Esophagus squamous epithelium (tissue), 5 donors: ENCODE measurements around the gene TANGO6. TPM values are rescaled to one million over a fixed set of nuclear protein-coding genes. Genes with fewer than 3 reads are reported as not detected.

Experiments used
- DNase-seq: peaks from one replicate; lab custom pipeline; 2025; lab: John Stamatoyannopoulos, UW
- H3K27ac ChIP-seq, 4 donors: fragments of 200-600 bp; sonication (generic); one replicate each; pipeline ENCODE4 v1.5.1; 2016 to 2019; ENCODE audit warnings: mild to moderate bottlenecking in 1 of 4
- H3K27me3 ChIP-seq, 4 donors: fragments of 200-600 bp; sonication (generic); 1 replicate in 3 of 4; 2 replicates in 1 of 4; pipeline versions ENCODE4 v1.5.1 to v1.6.0; 2017 to 2021; ENCODE audit warnings: antibody characterized with exemption in 1 of 4
- H3K36me3 ChIP-seq, 3 donors: fragments of 200-600 bp; sonication (generic); one replicate each; pipeline ENCODE4 v1.5.1; 2016 to 2019
- H3K4me1 ChIP-seq, 3 donors: fragments of 200-600 bp; sonication (generic); one replicate each; pipeline ENCODE4 v1.5.1; 2017 to 2019
- H3K4me3 ChIP-seq, 4 donors: fragments of 200-600 bp; sonication (generic); 1 replicate in 3 of 4; 2 replicates in 1 of 4; pipeline ENCODE4 v1.5.1; 2016 to 2019; ENCODE audit warnings: mild to moderate bottlenecking in 2 of 4, moderate library complexity in 1 of 4
- H3K9me3 ChIP-seq, 3 donors: fragments of 200-600 bp; sonication (generic); one replicate each; pipeline ENCODE4 v1.5.1; 2016 to 2019
- CTCF ChIP-seq, 6 experiments: fragments of 450-650 bp in 4 of 6; fragments of 200-600 bp in 2 of 6; sonication (generic) in 2 of 6; IDR thresholded peaks; one replicate each; pipeline ENCODE4 v1.5.1; 2016 to 2019; ENCODE audit warnings: antibody characterized with exemption in 6 of 6, mild to moderate bottlenecking in 4 of 6, moderate library complexity in 4 of 6
- POLR2A ChIP-seq, 4 donors: fragments of 450-650 bp; IDR thresholded peaks; one replicate each; pipeline ENCODE4 v1.6.1; 2017; ENCODE audit warnings: antibody characterized with exemption in 4 of 4, mild to moderate bottlenecking in 4 of 4, moderate library complexity in 3 of 4
- WGBS, 2 donors: methylation state at CpG; one replicate each; pipeline ENCODE4 v1.1.5; 2018; 5-methylcytosine and 5-hydroxymethylcytosine counted together
- intact Hi-C: fragments of 100-400 bp; cut with DNase I; formaldehyde crosslinking; loops from one replicate; pipeline ENCODE4 v1.15.0; 2022
- total RNA-seq, 4 donors: library from RNA; depleted of rRNA; stranded (reverse); fragments of >200 nt; gene quantifications; one replicate each; pipeline ENCODE4 v1.1.0, GENCODE V29; 2016
- donor health status: DM: yes; HTN: yes; CAD: no.

TANGO6 gene
- total RNA-seq, 4 donors from 2014 or later, result 5.5 to 15.8 (median 10.1) TPM

GRCh38 chr16:69116906-69117305, 273.6 kb downstream of the TANGO6 start:
- no peak for DNase-seq
- no peak overlapping the region for H3K27ac ChIP-seq

GRCh38 chr16:69118468-69118867, 275.1 kb downstream of the TANGO6 start:
- TF ChIP-seq POLR2A (IDR thresholded peaks at IDR 0.05), result no peak
- no peak for TF ChIP-seq CTCF (IDR thresholded peaks at IDR 0.05)
- Histone ChIP-seq H3K27ac (no peak overlapping the region), H3K4me3 (no peak overlapping the region), H3K27me3 (no peaks in the 10 kb centered on the region), H3K36me3 (peaks cover 16 to 83% (median 28%) of the 10 kb centered on the region in 3 donors), H3K9me3 (no peaks in the 10 kb centered on the region), H3K4me1 (peaks cover 0 to 32% (median 4%) of the 10 kb centered on the region in 3 donors)
- 80 to 93% methylated on average over 2 of the region's 2 CpGs for WGBS, 2 donors
- intact Hi-C loops, result loop anchor here (10.0 kb wide), 1 partner anchor 594 kb away; no protein-coding TSS in a partner anchor
- no peak for DNase-seq

More at GRCh38 chr16:69116906-69117305, 273.6 kb downstream of the TANGO6 start:
- H3K36me3 ChIP-seq, result peaks cover 16 to 93% (median 28%) of the 10 kb centered on the region in 3 donors
- TF ChIP-seq POLR2A (IDR thresholded peaks at IDR 0.05) (no peak), CTCF (IDR thresholded peaks at IDR 0.05) (no peak)
- no peaks in the 10 kb centered on the region for H3K9me3 ChIP-seq
- intact Hi-C loops, result loop anchor here (10.0 kb wide), 1 partner anchor 592 kb away; no protein-coding TSS in a partner anchor
- WGBS, 2 donors, result 46 to 50% methylated on average over 2 to 5 of the region's 6 CpGs
- peaks cover 0 to 46% (median 8%) of the 10 kb centered on the region in 3 donors for H3K4me1 ChIP-seq
- no peaks in the 10 kb centered on the region for H3K27me3 ChIP-seq
- no peak overlapping the region for H3K4me3 ChIP-seq

GRCh38 chr16:69118994-69119393, 275.7 kb downstream of the TANGO6 start:
- no peaks in the 10 kb centered on the region for H3K9me3 ChIP-seq
- WGBS, 2 donors, result 75 to 86% methylated on average over 1 to 2 of the region's 2 CpGs
- no peaks in the 10 kb centered on the region for H3K27me3 ChIP-seq
- H3K36me3 ChIP-seq, result peaks cover 13 to 78% (median 28%) of the 10 kb centered on the region in 3 donors
- no peak overlapping the region for H3K4me3 ChIP-seq
- TF ChIP-seq CTCF (IDR thresholded peaks at IDR 0.05), result no peak
- no peak for TF ChIP-seq POLR2A (IDR thresholded peaks at IDR 0.05)
- H3K4me1 ChIP-seq, result peaks cover 0 to 32% (median 4%) of the 10 kb centered on the region in 3 donors
- no peak for DNase-seq
- intact Hi-C loops, result loop anchor here (10.0 kb wide), 1 partner anchor 594 kb away; no protein-coding TSS in a partner anchor
- no peak overlapping the region for H3K27ac ChIP-seq

GRCh38 chr16:69119536-69119935, 276.2 kb downstream of the TANGO6 start:
- DNase-seq, result no peak
- H3K4me1 ChIP-seq, result peaks cover 0 to 32% (median 4%) of the 10 kb centered on the region in 3 donors
- no peaks in the 10 kb centered on the region for H3K9me3 ChIP-seq
- H3K36me3 ChIP-seq, result peaks cover 8 to 72% (median 24%) of the 10 kb centered on the region in 3 donors
- WGBS, 2 donors, result 80% methylated on average over 1 of the region's 2 CpGs; no CpG with 5 or more reads in 1 of the 2 donors
- H3K4me3 ChIP-seq, result no peak overlapping the region
- intact Hi-C loops, result loop anchor here (10.0 kb wide), 1 partner anchor 595 kb away; no protein-coding TSS in a partner anchor
- H3K27ac ChIP-seq, result no peak overlapping the region
- no peaks in the 10 kb centered on the region for H3K27me3 ChIP-seq
- TF ChIP-seq CTCF (IDR thresholded peaks at IDR 0.05) (no peak), POLR2A (IDR thresholded peaks at IDR 0.05) (no peak)

- Histone ChIP-seq H3K4me3 (no peak overlapping the region), H3K27me3 (no peaks in the 10 kb centered on the region), H3K36me3 (peaks cover 4 to 66% (median 18%) of the 10 kb centered on the region in 3 donors), H3K27ac (no peak overlapping the region), H3K9me3 (no peaks in the 10 kb centered on the region), H3K4me1 (peaks cover 0 to 32% (median 4%) of the 10 kb centered on the region in 3 donors)
- 84 to 90% methylated on average over 15 of the region's 19 CpGs for WGBS, 2 donors
- intact Hi-C loops, result loop anchor here (5.0 to 10.0 kb wide), 2 partner anchors 218 to 415 kb away; no protein-coding TSS in a partner anchor
- TF ChIP-seq CTCF (IDR thresholded peaks at IDR 0.05) (no peak), POLR2A (IDR thresholded peaks at IDR 0.05) (no peak)
- no peak for DNase-seq
Observed at GRCh38 chr16:69120096-69120664, 276.8 kb downstream of the TANGO6 start.
